Pancreas (tissue), 10 donors: ENCODE measurements around the gene NUMB. TPM values are rescaled to one million over a fixed set of nuclear protein-coding genes. Genes with fewer than 3 reads are reported as not detected.

ENCODE experiments used
- ATAC-seq, 4 donors: fragments of 200-7000 bp; cut with Tn5 transposase; one replicate each; pipeline versions ENCODE4 v1.8.0 to v1.9.1; 2020; ENCODE audit warnings: mild to moderate bottlenecking in 4 of 4, moderate library complexity in 4 of 4
- DNase-seq, 6 donors: peaks; one replicate each; pipeline ENCODE4 v3.0.0-alpha.2; 2020
- FAIRE-seq: peaks from 2 replicates; lab custom pipeline; 2012; peaks lifted over from hg19 to GRCh38; lab: Jason Lieb, UNC
- H3K27ac ChIP-seq, 4 donors: fragments of 200-600 bp; sonication (generic); 1 replicate in 3 of 4; 2 replicates in 1 of 4; pipeline versions ENCODE4 v1.5.0 to v1.8.0; 2020
- H3K27me3 ChIP-seq, 4 donors: fragments of 200-600 bp; one replicate each; pipeline ENCODE4 v1.8.0; 2021
- H3K36me3 ChIP-seq, 3 donors: fragments of 200-600 bp; sonication (generic) in 1 of 3; one replicate each; pipeline versions ENCODE4 v1.5.0 to v1.8.0; 2020 to 2021
- H3K4me1 ChIP-seq, 3 donors: fragments of 200-600 bp; one replicate each; pipeline ENCODE4 v1.8.0; 2021
- H3K4me3 ChIP-seq, 4 donors: fragments of 200-600 bp; sonication (generic) in 2 of 4; one replicate each; pipeline versions ENCODE4 v1.5.0 to v1.8.0; 2020 to 2021
- H3K9me3 ChIP-seq, 4 donors: fragments of 200-600 bp; one replicate each; pipeline ENCODE4 v1.8.0; 2021
- CTCF ChIP-seq, 4 donors: fragments of 200-600 bp; sonication (generic) in 3 of 4; IDR thresholded peaks; one replicate each; pipeline versions ENCODE4 v1.5.0 to v1.8.0; 2021; ENCODE audit warnings: antibody characterized with exemption in 4 of 4
- WGBS, 2 donors: extraction: QIAGEN DNeasy Blood & Tissue Kit; methylation state at CpG; one replicate each; pipeline ENCODE4 v1.1.7; 2013; 5-methylcytosine and 5-hydroxymethylcytosine counted together
- intact Hi-C, 3 donors: fragments of 100-400 bp; cut with DNase I; formaldehyde crosslinking; loops; one replicate each; pipeline versions ENCODE4 v1.11.1 to v1.14.2; 2022
- polyA plus RNA-seq, 2 donors: library from polyadenylated mRNA; stranded (reverse); fragments of 200-250 nt; gene quantifications; one replicate each; pipeline ENCODE4 v1.2.3, GENCODE V29; 2013
- total RNA-seq, 6 donors: library from RNA; stranded (reverse); fragmentation: NEBNext Ultra II Directional in 4 of 6; extraction: Animal tissue kit (Norgen Biotek cat#: 25700) in 4 of 6; gene quantifications; one replicate each; pipeline versions ENCODE4 v1.2.1 to v1.2.4, GENCODE V29; 2021 to 2023
- donor health status: healthy with polysubstance abuse.
- donor health status: DM: no; HTN: no; CAD: no; lungs with moderate emphysema.
- donor health status: DM: no; HTN: no; CAD: no.
- donor health status: control.
- donor health status: control.
- donor health status: Bipolar disorder and iron deficiency.
- donor health status: DM: yes; HTN: yes; CAD: no.
- donor health status: DM: no; HTN: no; CAD: no.
- donor health status: DM: no; HTN: no; CAD: no.
- donor health status: DM: yes; HTN: yes; CAD: no.

The NUMB gene
- total and polyA plus RNA-seq, 8 donors: 23.9 to 53.8 (median 32.5) TPM

DNA sequence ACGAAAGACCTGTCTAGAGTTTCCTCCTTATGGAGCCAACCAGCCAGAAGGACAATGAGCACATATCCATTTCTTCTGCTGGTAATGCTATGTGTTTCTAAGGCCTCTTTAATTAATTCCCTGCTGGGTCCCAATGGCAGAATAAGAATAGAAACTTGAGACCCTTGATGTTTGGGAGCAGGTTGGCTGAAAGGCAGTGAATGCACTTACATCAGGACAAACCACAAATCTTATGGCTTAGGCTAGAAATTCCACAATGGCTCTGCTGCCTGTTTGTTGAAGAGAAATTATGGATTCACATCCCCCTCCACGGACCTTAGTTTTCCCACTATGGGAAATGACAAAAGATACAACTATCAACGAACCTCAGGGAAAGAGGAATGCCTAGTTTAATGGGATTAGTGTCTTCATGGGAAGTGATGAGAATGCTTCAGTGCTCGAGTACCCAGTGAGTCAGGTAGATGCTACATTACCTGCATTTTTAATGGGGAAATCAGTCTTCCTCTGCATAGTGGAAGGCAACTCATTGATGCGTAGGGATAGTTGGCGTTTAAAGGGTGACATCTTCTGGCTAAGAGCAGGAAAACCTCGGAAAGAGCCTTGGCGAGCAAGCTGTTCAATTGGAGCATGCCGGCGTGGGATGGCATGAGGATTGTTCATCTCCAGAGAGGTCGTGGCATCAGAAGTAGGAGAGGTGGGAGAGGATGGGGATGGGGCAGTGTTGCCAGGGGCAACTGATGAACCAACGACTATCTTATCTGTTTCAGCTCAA is 174.6 kb downstream of the NUMB start:
- no peak for TF ChIP-seq CTCF (IDR thresholded peaks at IDR 0.05)
- Histone ChIP-seq H3K36me3 (peaks cover 0 to 40% (median 17%) of the 10 kb centered on the region in 3 donors), H3K27ac (no peak overlapping the region), H3K4me3 (no peak overlapping the region), H3K27me3 (no peaks in the 10 kb centered on the region), H3K4me1 (no peaks in the 10 kb centered on the region), H3K9me3 (no peaks in the 10 kb centered on the region)
- ATAC-seq (no peak), FAIRE-seq (no peak), DNase-seq (no peak)
- 69 to 72% methylated on average over 12 of the region's 12 CpGs for WGBS, 2 donors
- intact Hi-C loops: no loop called here

- 97% methylated on average over 5 of the region's 5 CpGs for WGBS, 2 donors
- intact Hi-C loops: no loop called here
- ATAC-seq: no peak
- no peak overlapping the region for H3K27ac ChIP-seq
- FAIRE-seq: no peak
- peaks cover 9 to 41% (median 21%) of the 10 kb centered on the region in 3 donors for H3K36me3 ChIP-seq
- DNase-seq: no peak
- no peak overlapping the region for H3K4me3 ChIP-seq
- no peaks in the 10 kb centered on the region for H3K9me3 ChIP-seq
- H3K4me1 ChIP-seq: no peaks in the 10 kb centered on the region
- TF ChIP-seq CTCF (IDR thresholded peaks at IDR 0.05): no peak
- no peaks in the 10 kb centered on the region for H3K27me3 ChIP-seq
Observed at GRCh38 chr14:73280903-73281302, 177.4 kb downstream of the NUMB start.

DNA sequence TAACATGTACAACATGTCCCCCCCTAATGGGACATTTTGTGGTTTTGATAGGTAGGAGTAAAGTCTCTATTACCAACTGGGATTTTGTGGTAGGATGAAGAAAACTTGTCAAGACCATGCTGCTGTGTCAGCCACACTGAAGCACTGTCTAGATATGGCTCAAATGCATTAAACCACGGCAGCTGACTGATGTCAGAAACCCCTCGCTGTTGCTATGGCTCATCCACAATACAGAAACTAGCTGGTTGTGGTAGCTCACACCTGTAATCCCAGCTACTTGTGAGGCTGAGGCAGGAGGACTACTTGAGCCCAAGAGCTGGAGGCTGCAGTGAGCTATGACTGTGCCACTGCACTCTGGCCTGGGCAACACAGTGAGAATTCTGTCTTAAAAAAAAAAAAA is 181.0 kb downstream of the NUMB start:
- Histone ChIP-seq H3K27me3 (no peaks in the 10 kb centered on the region), H3K36me3 (peaks cover 9 to 21% (median 13%) of the 10 kb centered on the region in 3 donors), H3K4me3 (no peak overlapping the region), H3K9me3 (no peaks in the 10 kb centered on the region), H3K27ac (no peak overlapping the region), H3K4me1 (no peaks in the 10 kb centered on the region)
- no peak for TF ChIP-seq CTCF (IDR thresholded peaks at IDR 0.05)
- intact Hi-C loops: no loop called here
- 95 to 96% methylated on average over 2 of the region's 2 CpGs for WGBS, 2 donors
- no peak for DNase-seq
- no peak for FAIRE-seq
- ATAC-seq: no peak

DNA sequence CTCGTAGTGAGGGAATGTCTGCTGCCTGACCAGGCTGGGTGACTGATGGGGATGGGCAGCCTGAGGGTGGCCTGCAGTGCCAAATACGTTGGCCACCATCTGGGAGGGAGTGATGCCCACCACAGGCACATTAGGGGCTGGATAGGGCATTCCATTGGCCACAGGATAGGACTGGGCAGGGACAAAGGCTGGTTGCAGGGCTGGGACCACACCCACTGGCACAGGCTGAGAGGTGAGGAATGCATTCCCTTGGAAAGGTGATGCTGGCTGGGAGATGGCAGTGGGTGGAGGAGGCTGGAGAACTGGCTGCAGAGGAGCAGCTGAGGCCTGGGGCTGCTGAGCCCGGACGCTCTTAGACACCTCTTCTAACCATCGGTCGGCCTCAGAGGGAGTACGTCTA is 181.5 kb downstream of the NUMB start:
- ATAC-seq (no peak), FAIRE-seq (no peak), DNase-seq (no peak)
- no peak overlapping the region for H3K4me3 ChIP-seq
- H3K4me1 ChIP-seq: no peaks in the 10 kb centered on the region
- no peak for TF ChIP-seq CTCF (IDR thresholded peaks at IDR 0.05)
- intact Hi-C loops: no loop called here
- peaks cover 9 to 16% (median 10%) of the 10 kb centered on the region in 3 donors for H3K36me3 ChIP-seq
- H3K27ac ChIP-seq: no peak overlapping the region
- 95 to 99% methylated on average over 7 of the region's 7 CpGs for WGBS, 2 donors
- H3K9me3 ChIP-seq: no peaks in the 10 kb centered on the region
- H3K27me3 ChIP-seq: no peaks in the 10 kb centered on the region

DNA sequence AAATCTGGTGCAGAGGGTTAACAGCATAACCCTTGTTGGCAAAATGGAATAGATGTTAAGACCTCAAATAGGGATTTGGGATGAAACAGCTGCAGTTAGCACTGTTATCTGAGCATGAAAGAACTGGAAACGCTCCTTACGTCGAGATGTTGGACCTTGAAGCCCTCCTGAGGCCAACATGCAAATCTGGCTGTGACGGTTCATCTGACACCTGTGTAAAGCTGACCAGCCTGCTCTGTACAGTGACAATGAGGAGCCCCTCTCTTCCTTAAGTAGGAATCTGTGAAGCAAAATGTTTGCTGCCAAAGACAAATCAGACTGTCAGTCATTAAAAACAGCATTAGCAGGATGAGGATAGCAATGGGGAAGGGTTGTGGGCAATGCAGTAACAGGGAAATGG is 184.5 kb downstream of the NUMB start:
- intact Hi-C loops: no loop called here
- no peak for FAIRE-seq
- H3K9me3 ChIP-seq: no peaks in the 10 kb centered on the region
- peaks cover 0 to 7% (median 0%) of the 10 kb centered on the region in 3 donors for H3K4me1 ChIP-seq
- no peaks in the 10 kb centered on the region for H3K27me3 ChIP-seq
- TF ChIP-seq CTCF (IDR thresholded peaks at IDR 0.05): no peak
- no peak overlapping the region for H3K27ac ChIP-seq
- peaks cover 4 to 15% (median 9%) of the 10 kb centered on the region in 3 donors for H3K36me3 ChIP-seq
- no peak overlapping the region for H3K4me3 ChIP-seq
- 62 to 64% methylated on average over 4 of the region's 4 CpGs for WGBS, 2 donors
- ATAC-seq: no peak
- DNase-seq: no peak
